ENCODE measurements around the gene GSK3B. TPM values are rescaled to one million over a fixed set of nuclear protein-coding genes. Genes with fewer than 3 reads are reported as not detected.

GSK3B gene
- total RNA-seq, 1 experiment from 2014 or later, result 56.5 TPM

DNA sequence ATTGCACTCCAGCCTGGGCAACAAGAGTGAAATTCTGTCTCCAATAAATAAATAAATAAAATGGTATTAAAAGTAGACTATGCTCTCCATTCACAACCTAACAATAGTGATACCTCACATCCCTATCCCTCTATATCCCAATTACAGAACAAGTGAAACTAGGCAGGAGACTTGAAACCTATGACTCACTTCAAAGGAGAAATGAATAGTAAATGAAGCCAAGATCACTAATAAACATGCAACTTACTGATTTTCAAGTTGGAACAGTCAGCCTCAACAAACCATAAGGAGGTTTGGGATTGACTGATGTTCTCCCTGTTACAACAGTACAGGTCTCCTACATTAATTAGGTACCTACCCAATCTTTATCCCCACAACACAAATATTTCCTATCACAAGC, 103.4 kb downstream of the GSK3B start:
- peaks cover 15 to 37% (median 19%) of the 10 kb centered on the region in 3 experiments for H3K36me3 Mint-ChIP-seq (ENCODE audit: insufficient read depth in 1 of 3, low read depth in 3 of 3)
- Histone ChIP-seq H3T11ph (ENCODE audit: low read length) (no peak overlapping the region), H3K79me1 (ENCODE audit: insufficient read depth, low read depth, low read length, poor library complexity, severe bottlenecking) (peaks cover 10% of the 10 kb centered on the region), H2BK20ac (ENCODE audit: low read depth, low read length, poor library complexity, severe bottlenecking) (no peak overlapping the region), H2AFZ (ENCODE audit: low read length) (no peak overlapping the region), H3K9me3 (ENCODE audit: control insufficient read depth, low read depth, low read length) (no peaks in the 10 kb centered on the region), H4K20me1 (ENCODE audit: control insufficient read depth, insufficient read depth, insufficient read length) (no peaks in the 10 kb centered on the region), H2BK5ac (ENCODE audit: insufficient read length, low read length) (no peak overlapping the region), H3K23ac (ENCODE audit: insufficient read length, low read depth, low read length) (no peak overlapping the region), H3K4ac (ENCODE audit: low read depth, low read length) (no peak overlapping the region), H3K18ac (ENCODE audit: insufficient read length, low read depth, low read length) (no peak overlapping the region), H2BK120ac (ENCODE audit: low read depth, low read length, poor library complexity, severe bottlenecking) (no peak overlapping the region), H3K9ac (ENCODE audit: extremely low read depth, insufficient read length, low read length) (no peak overlapping the region), H3K4me2 (ENCODE audit: insufficient read depth, insufficient read length, low read length) (no peak overlapping the region), H3K27ac (ENCODE audit: insufficient read length, low read depth, low read length) (no peak overlapping the region), H3K23me2 (ENCODE audit: insufficient read length, low read depth, low read length, poor library complexity, severe bottlenecking) (no peaks in the 10 kb centered on the region), H3K14ac (ENCODE audit: insufficient read depth, low read length) (no peak overlapping the region), H2BK15ac (ENCODE audit: low read depth, low read length) (no peak overlapping the region), H4K5ac (ENCODE audit: insufficient read length, low read depth, low read length) (no peak overlapping the region), H3K56ac (ENCODE audit: insufficient read length, low read depth, low read length) (no peak overlapping the region), H2AK5ac (ENCODE audit: insufficient read length, low read length) (no peak overlapping the region), H2BK12ac (ENCODE audit: insufficient read length, low read depth, low read length) (no peak overlapping the region), H4K8ac (replicated peaks; ENCODE audit: insufficient read length, low read depth, low read length) (no peak overlapping the region), H3K4me1 (ENCODE audit: insufficient read depth, low read length) (no peaks in the 10 kb centered on the region), H3K27me3 (ENCODE audit: insufficient read depth, low read length) (no peaks in the 10 kb centered on the region), H4K91ac (ENCODE audit: insufficient read length, low read depth, low read length) (no peak overlapping the region), H3K79me2 (ENCODE audit: insufficient read depth, low read length) (peaks cover 5% of the 10 kb centered on the region; the same call in 1 of the 2 replicates)
- TF ChIP-seq, protein P1, sequence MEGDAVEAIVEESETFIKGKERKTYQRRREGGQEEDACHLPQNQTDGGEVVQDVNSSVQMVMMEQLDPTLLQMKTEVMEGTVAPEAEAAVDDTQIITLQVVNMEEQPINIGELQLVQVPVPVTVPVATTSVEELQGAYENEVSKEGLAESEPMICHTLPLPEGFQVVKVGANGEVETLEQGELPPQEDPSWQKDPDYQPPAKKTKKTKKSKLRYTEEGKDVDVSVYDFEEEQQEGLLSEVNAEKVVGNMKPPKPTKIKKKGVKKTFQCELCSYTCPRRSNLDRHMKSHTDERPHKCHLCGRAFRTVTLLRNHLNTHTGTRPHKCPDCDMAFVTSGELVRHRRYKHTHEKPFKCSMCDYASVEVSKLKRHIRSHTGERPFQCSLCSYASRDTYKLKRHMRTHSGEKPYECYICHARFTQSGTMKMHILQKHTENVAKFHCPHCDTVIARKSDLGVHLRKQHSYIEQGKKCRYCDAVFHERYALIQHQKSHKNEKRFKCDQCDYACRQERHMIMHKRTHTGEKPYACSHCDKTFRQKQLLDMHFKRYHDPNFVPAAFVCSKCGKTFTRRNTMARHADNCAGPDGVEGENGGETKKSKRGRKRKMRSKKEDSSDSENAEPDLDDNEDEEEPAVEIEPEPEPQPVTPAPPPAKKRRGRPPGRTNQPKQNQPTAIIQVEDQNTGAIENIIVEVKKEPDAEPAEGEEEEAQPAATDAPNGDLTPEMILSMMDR (conservative IDR thresholded peaks at IDR 0.05), result no peak
- H3K4me1 Mint-ChIP-seq, result peaks cover 3 to 7% of the 10 kb centered on the region in 2 experiments; a peak in 1 of 4 replicates
- H3K27ac Mint-ChIP-seq, result no peak overlapping the region
- H3K27me3 Mint-ChIP-seq (ENCODE audit: low read depth), result no peaks in the 10 kb centered on the region
- no peak overlapping the region for H3K4me3 Mint-ChIP-seq
- H3K9me3 Mint-ChIP-seq, result peaks cover 13 to 19% of the 10 kb centered on the region in 2 experiments
- DNase-seq, result no peak
